Measurements from ENCODE around the gene TMEM86B. TPM values are rescaled to one million over a fixed set of nuclear protein-coding genes. Genes with fewer than 3 reads are reported as not detected.
A peak's percentile ranks its signal among the peaks of the same experiment; 100 is the strongest.

The TMEM86B gene
- total RNA-seq, 4 donors from 2014 or later: 2.0 to 40.8 (median 4.4) TPM

- TF ChIP-seq EP300 (IDR thresholded peaks at IDR 0.05; ENCODE audit: low read depth) (no peak), CTCF (IDR thresholded peaks at IDR 0.05) (no peak), POLR2A (IDR thresholded peaks at IDR 0.05) (no peak), POLR2AphosphoS5 (IDR thresholded peaks at IDR 0.05) (no peak)
- Histone ChIP-seq H3K36me3 (no peaks in the 10 kb centered on the region), H3K27ac (peak overlapping the region; percentile 91 to 93 (median 92)), H3K4me3 (peak overlapping the region in 3 of 4 donors; percentile 82 to 97 (median 95)), H3K4me1 (peaks cover 34 to 63% (median 41%) of the 10 kb centered on the region in 4 donors), H3K9me3 (no peaks in the 10 kb centered on the region), H3K27me3 (no peaks in the 10 kb centered on the region)
- WGBS, 2 donors (ENCODE audit: low coverage in 1 of 2): 43 to 45% methylated on average over 8 to 22 of the region's 22 CpGs
- DNase-seq: no peak
- in situ Hi-C loops (cut with MboI; ENCODE audit: low pct_ligation_motif_present in 1 of 4, low pct_unique_long_range_greater_than_20kb in 1 of 4, low sequenced_read_pairs in 3 of 4) (no loop called here), intact Hi-C loops (cut with DNase I; ENCODE audit: low total_unique reads) (no loop called here)
Measured at GRCh38 chr19:55256562-55257460, 28.2 kb upstream of the TMEM86B start.

- H3K9me3 ChIP-seq: no peaks in the 10 kb centered on the region
- H3K27ac ChIP-seq: peak overlapping the region; percentile 73 to 87 (median 78)
- no peak for TF ChIP-seq EP300 (IDR thresholded peaks at IDR 0.05; ENCODE audit: low read depth)
- TF ChIP-seq POLR2AphosphoS5 (IDR thresholded peaks at IDR 0.05): no peak
- no peak for TF ChIP-seq POLR2A (IDR thresholded peaks at IDR 0.05)
- no peak for TF ChIP-seq CTCF (IDR thresholded peaks at IDR 0.05)
- 50 to 51% methylated on average over 1 to 17 of the region's 17 CpGs for WGBS, 2 donors (ENCODE audit: low coverage in 1 of 2)
- no peaks in the 10 kb centered on the region for H3K27me3 ChIP-seq
- H3K36me3 ChIP-seq: no peaks in the 10 kb centered on the region
- peak overlapping the region in 1 of 4 donors; percentile 95 for H3K4me3 ChIP-seq
- in situ Hi-C loops (cut with MboI; ENCODE audit: low pct_ligation_motif_present in 1 of 4, low pct_unique_long_range_greater_than_20kb in 1 of 4, low sequenced_read_pairs in 3 of 4): no loop called here
- intact Hi-C loops (cut with DNase I; ENCODE audit: low total_unique reads): no loop called here
- DNase-seq: peak; percentile 42
- H3K4me1 ChIP-seq: peaks cover 34 to 73% (median 41%) of the 10 kb centered on the region in 4 donors
Measured at GRCh38 chr19:55255618-55256423, 27.3 kb upstream of the TMEM86B start.

GRCh38 chr19:55254625-55254977 lies 26.0 kb upstream of the TMEM86B start:
- H3K27ac ChIP-seq: peak overlapping the region; percentile 73 to 87 (median 78)
- 68% methylated on average over 6 of the region's 6 CpGs; no CpG with 5 or more reads in 1 of the 2 donors for WGBS, 2 donors (ENCODE audit: low coverage in 1 of 2)
- H3K4me3 ChIP-seq: peak overlapping the region in 3 of 4 donors; percentile 4 to 95 (median 10)
- H3K27me3 ChIP-seq: no peaks in the 10 kb centered on the region
- no peak for DNase-seq
- intact Hi-C loops (cut with DNase I; ENCODE audit: low total_unique reads): no loop called here
- no peaks in the 10 kb centered on the region for H3K36me3 ChIP-seq
- H3K9me3 ChIP-seq: no peaks in the 10 kb centered on the region
- no peak for TF ChIP-seq POLR2AphosphoS5 (IDR thresholded peaks at IDR 0.05)
- no peak for TF ChIP-seq POLR2A (IDR thresholded peaks at IDR 0.05)
- TF ChIP-seq EP300 (IDR thresholded peaks at IDR 0.05; ENCODE audit: low read depth): no peak
- TF ChIP-seq CTCF (IDR thresholded peaks at IDR 0.05): no peak
- in situ Hi-C loops (cut with MboI; ENCODE audit: low pct_ligation_motif_present in 1 of 4, low pct_unique_long_range_greater_than_20kb in 1 of 4, low sequenced_read_pairs in 3 of 4): no loop called here
- H3K4me1 ChIP-seq: peaks cover 27 to 78% (median 37%) of the 10 kb centered on the region in 4 donors

All from transverse colon (tissue), 4 donors.